HG03025 (cell line): ENCODE data around the gene ZC3H12D.
A peak's percentile ranks its signal among the peaks of the same experiment; 100 is the strongest.
"Not testable (repeated sequence)": the region's sequence is repeated elsewhere in the genome, so short reads cannot be mapped to it uniquely, and the experiment has no call there.

ENCODE experiments used
- ATAC-seq: cut with Tn5 transposase; IDR thresholded peaks from one replicate; pipeline ENCODE4 v1.9.1; 2021; ENCODE audit warnings: mild to moderate bottlenecking, moderate library complexity; ENCODE audit not compliant: unreplicated experiment, low FRiP score

Gene ZC3H12D

DNA sequence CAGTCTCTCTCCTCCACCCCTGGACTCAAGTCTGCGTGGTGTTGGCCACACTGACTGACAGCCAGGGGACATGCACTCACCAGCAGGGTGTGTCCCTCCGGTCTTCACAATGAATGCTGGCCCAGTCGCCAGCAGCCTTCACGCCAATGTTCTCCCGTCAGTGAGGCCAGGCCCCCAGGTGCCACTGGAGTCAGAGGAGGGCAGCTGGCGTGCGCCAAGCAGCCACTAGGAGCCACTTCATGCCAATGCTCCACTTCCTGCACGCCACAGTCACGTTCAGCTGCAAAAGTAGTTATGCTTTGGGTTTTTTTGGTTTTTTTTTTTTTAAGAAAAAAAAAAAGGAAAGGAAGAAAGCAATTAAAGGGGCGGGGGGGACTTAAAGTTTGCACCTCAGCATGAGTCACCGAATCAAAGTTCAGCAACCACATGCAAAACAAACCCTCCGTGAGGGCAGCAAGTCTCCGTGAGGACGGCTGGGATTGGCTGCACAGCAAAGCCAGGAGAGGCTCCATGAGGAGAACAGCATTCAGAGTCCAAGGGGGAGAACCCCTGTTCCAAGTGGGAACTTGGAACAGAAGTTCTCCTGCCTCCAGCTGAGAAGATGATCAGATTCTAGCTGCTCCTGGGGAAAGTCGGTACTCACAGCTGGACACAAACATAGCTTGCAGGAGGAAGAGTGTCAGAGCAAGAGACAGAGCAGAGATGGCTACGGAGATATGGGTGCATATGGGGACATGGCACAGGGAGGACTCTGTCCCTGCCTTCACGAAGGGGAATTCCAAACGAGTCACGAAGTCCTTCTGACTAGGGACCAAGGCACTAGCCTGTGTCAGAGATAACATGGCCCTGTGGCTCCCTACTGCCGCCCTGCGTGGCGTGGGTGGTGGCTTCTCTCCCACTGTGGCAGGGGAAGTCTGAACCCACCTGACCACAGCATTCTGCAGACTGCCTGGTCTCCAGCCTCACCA, at the start of gene ZC3H12D:
Gene ZC3H12D (minus strand): TSS at position 282 of the 968 bp plus-strand sequence. CDS start 10,471 bp downstream, outside the sequence.
- ATAC-seq = no peak

DNA sequence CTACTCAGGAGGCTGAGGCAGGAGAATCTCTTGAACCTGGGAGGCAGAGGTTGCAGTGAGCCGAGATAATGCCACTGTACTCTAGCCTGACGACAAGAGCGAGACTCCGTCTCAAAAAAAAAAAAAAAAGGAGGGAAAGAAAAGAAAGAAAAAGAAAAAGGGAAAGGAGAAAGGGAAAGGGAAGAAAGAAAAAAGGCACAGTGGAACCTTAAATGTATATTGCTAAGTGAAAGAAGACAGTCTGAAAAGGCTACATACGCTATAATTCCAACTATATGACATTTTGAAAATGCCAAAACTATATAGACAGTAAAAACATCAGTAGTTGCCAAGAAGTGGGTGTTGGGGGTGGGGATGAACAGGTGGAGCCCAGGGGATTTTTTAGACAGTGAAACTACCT, 44.8 kb upstream of the ZC3H12D start:
- no peak for ATAC-seq

DNA sequence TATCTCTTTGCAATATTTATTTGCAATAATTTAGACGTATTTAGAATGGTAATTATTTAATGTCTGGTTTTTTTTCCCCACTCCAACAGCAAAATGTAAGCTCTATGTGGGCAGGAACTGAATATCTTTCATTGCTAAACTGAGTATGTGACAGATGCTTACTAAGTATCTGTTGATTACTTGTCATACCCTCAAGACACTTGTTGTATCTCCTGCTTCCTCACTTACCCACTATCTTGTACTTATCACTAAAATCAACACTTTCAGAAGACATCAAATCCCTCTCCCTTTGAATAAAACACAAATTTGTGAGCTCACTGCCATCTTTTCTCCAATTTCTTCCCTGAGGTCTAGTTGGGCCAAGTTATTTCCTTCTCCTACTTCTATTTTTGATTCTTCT, 30.7 kb upstream of the ZC3H12D start:
- ATAC-seq = no peak

DNA sequence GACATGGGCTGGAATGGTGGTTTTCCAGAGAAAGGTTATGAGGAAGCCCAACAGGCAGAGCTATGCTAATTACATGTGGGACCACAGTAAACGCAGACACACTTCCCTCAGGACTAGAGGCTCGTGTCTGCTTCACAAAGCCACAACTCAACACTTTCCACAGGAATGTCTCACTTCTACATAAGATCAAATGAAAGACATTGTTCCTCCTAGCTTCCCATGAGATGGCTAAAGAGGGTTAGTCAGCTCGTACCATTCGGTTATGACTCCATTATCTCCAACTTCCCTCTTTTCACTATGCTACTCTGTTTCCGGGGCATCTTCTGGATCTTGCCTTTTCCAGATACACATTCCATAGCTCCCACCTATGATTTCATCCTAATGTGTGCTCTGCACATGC, 29.1 kb upstream of the ZC3H12D start:
- no peak for ATAC-seq

DNA sequence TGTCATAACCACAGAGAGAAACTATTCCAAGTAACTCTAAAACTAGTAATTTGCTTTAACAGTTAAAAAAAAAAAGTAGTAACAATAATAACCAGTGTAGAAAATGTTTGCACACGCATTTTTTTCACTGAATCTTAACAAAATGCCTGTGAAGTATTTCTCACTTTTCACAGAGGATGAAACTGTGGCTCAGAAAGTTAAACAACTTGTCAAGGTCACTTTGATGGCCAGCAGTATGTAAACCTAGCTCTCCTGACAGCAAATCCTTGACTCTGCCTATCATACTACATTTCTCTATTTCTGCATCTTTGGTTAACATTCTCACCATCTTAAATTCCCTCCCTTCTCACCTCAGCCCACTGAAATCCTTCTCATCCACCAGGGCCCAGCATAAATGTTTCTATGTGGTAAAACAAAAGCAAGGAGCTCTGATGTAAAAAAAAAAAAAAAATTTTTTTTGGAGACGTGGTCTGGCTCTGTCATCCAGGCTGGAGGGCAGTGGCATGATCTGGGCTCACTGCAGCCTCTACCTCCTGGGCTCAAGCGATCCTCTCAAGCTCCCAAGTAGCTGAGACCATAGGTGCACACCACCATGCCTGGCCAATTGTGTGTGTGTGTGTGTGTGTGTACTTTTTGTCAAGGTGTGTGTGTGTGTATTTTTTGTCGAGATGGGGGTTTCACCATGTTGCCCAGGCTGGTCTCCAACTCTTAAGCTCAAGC, 26.1 kb upstream of the ZC3H12D start:
- ATAC-seq = no peak

DNA sequence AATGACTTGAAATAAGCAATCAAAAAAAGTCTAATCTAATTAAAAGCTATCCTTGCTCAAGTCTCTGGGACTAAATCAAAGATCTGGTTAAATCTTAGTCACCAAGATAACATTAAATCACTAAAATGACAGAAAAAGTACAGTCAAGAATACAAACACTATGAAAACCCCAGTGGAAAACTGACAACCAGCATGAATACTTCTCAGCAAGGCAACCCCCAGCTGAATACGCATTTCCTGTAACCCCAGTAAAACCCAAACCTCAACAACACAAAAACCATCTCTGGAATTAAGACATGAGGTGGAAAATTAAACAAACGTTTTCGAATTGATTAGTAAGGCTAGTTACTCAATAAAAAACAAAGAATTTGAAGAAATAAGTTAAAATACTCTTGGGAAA, 23.7 kb upstream of the ZC3H12D start:
- no peak for ATAC-seq

DNA sequence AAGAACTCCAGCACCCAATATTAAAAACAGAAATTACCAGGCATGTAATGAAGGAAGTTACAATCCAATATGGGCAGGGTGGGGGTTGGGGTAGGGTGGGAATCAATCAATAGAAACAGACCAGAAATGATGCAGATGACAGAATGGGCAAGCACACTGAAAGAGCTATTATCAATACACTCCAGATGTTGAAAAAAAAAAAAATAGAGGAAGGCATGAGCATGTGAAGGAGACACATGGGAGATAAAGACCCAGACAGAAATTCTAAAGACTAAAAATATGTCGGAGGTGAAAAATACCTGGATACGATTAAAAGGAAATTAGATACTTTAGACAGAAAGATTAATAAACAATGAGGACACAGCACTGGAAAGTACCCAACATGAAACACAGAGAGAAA, 19.1 kb upstream of the ZC3H12D start:
- ATAC-seq = no peak

DNA sequence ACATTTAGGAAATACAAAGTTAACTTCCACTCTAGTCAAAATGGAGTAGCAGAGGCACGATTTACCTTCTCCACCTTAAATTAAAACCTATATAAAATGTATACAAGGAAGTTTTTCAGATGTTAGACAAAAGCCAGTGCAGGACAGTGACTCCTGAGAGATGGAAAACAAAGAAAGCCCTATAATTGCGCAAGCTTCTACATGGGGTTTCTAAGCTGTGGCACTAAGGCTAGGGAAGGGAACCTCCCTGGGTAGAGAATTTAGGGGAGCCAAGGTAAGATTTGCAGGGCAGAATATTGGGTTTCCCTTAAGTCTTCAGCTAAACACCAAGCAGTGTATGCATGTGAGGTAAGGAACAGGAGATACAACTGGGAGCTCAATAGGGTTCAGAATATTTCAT, 18.5 kb upstream of the ZC3H12D start:
- no peak for ATAC-seq

DNA sequence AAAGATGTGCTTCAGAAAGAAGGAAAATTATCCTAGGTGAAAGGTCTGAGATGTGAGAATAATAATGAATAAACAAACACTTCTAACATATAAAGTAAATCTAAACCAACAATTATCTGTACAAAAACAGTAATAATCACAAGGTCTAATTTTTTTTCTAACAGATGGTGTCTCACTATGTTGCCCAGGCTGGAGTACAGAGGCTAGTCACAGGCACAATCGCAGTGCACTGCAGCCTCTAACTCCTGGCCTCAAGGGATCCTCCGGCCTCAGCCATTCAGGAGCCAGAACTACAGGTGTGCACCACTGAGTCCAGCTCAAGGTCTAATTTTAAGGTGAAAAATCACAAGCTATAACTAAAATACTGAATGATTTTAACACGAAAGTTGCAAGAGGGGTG, 17.0 kb upstream of the ZC3H12D start:
- ATAC-seq = no peak

DNA sequence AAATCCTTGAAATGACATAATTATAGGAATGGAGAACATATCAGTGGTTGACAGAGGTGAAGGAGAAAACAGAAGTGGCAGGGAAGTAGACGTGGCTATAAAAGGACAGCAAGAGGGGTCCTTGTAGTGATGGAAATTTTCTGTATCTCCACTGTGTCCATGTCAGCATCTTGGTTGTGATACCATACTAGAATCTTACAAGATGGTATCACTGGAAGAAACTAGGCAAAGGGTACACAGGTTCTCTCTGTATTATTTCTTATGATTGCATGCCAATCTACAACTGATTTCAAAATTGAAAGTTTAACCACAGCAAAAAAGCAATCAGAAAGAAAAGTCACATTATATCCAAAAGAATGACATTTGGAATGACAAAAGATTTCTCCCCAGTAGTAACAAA, 16.4 kb upstream of the ZC3H12D start:
- ATAC-seq = no peak

DNA sequence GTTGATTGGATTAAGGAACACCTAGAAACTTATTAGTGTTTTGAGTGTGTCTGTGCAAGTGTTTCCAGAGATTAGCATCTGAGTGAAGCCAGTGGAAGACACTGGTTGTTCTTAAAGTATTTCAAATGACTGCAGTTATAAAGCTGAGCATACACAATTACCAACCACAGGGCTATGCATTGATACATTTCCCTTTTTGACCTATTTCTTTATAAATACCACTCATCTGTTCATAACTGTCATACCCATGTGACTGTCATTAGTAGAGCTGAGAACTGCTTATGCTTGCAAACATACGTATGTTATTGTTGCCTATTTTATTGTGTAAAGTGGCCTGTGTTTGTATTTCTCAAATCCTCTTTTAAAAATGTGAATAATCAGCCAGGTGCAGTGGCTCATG, 15.3 kb upstream of the ZC3H12D start:
- no peak for ATAC-seq

DNA sequence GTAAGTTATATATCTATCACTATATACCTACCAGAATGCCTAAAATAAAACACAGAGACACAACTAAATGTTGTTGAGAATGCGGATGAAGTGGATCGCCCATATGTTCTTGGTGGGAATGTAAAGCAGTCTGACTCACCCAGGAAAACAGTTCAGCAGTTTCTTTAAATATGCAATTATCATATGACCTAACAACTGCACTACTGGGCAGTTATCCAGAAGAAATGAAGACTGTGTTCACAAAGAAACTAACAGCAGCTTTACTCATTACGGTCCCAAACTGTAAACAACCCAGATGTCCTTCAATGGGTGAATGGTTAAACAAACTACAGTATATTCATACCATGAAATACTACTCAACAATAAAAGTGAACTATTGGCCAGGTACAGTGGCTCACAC, 14.3 kb upstream of the ZC3H12D start:
- no peak for ATAC-seq

DNA sequence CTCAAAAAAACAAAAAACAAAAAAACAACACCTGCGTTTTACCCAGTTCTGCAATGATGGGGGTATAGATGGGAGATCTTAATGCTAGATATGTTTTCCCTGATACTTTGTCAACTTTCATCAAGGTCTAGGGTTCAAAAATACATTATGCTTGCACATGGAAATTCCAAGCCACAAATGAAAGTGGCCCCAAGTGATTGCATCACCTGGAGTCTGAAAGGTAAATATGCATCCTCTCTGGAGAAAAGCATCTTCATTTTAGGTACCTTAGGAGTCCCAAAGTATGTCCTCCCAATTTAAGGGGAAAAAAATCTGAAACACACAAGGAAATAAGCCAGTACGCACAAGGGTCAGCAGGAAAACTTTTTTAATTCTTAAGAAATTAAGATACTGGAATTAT, 12.6 kb upstream of the ZC3H12D start:
- no peak for ATAC-seq

DNA sequence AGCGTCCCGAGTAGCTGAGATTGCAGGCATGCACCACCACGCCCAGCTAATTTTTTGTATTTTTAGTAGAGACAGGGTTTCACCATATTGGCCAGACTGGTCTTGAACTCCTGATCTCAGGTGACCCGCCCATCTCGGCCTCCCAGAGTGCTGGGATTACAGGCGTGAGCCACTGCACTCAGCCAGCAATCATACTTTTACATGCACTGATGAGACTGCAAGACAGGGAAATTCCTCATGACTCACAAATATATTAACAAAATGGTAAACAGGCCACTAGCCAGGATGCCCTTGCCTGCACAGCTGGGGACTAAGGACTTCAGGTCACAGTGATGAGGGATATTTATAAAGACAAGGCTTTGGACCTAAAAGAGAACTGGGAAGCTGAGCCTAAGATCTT, 11.8 kb upstream of the ZC3H12D start:
- not testable (repeated sequence) for ATAC-seq

DNA sequence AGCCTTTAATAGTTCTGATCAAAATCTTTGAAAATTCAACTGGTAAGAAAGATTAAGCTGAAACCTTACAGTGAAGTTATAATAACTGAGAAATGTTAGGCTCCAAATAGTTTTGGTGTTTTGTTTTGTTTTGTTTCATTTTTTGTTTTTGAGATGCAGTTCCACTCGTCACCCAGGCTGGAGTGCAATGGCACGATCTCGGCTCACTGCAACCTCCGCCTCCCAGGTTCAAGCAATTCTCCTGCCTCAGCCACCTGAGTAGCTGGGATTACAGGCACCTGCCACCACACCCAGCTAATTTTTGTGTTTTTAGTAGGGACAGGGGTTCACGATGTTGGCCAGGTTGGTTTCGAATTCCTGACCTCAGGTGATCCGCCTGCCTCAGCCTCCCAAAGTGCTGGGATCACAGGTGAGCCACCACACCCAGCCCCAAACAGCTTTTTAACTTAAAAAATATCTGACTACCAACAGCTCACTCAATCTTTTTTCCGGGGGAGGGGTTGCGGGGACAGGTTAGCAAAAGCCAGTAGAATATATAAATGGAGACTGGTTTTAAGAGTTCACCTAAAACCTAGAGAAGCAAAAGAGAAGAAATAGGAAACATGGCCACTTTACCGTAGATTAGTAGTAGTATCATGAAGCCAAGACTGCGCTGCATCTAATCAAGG, 10.7 kb upstream of the ZC3H12D start:
- ATAC-seq = not testable (repeated sequence)

DNA sequence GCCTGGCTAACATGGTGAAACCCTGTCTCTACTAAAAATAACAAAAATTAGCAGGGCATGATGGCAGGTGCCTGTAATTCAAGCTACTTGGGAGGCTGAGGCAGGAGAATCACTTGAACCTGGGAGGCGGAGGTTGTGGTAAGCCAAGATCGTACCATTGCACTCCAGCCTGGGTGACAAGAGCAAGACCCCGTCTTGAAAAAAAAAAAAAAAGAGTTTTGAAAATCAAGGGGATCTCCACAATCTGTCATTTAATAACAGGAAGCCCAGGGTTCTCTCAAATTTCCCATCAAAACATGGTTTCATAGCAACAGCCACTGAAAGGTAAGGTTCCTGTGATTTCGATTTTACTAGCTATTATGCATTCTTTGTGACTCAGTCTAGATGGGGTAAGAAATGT, 10.0 kb upstream of the ZC3H12D start:
- ATAC-seq = peak; percentile 59

DNA sequence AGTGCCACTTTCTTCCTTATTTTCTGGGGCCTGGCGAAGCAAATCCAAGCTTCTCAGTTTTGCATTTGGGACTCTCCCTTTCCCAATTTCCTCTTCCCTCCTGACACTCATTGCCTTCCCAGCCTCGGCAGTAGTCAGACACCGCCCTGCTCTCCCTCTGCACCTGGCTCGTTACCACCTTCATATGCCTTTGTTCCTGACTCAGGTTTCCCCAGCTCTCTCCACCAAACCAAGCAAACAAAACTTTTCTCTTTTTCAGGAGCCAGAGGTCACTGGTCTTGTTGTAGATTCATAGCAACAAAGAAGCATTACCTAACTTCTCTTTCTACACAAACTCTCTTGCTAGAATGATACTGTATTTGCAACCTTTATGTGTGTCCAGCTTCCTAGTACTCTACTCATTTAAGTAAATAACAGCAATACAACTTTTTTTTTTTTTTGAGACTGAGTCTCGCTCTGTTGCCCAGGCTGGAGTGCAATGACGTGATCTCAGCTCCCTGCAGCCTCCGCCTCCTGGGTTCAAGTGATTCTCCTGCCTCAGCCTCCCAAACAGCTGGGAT, 9.0 kb upstream of the ZC3H12D start:
- no peak for ATAC-seq

DNA sequence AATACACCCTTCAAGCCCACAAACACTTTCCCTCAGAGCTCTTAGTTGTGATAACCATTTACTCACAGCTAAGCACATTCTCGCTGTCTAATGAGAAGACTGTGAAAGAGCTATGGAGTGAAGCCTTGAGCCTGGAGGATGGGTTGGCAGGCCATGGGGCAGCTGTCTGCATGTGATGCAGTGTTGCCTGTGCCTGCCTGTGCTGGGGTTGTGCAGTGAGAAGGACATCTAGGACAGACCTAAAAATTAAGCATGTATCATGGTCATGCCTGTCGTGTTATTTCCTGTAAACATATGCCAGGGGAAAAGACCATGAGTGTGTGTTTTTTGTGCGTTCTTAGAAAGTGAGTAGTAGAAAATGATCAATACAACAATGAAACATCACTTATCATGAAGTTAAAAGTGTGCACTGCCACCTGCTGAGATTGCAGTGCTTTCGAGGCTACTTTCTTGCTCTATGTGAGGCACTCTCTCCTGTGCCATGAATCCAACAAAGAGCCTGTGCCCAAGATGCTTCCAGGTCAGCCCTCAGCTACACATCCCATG, 8.1 kb upstream of the ZC3H12D start:
- no peak for ATAC-seq

DNA sequence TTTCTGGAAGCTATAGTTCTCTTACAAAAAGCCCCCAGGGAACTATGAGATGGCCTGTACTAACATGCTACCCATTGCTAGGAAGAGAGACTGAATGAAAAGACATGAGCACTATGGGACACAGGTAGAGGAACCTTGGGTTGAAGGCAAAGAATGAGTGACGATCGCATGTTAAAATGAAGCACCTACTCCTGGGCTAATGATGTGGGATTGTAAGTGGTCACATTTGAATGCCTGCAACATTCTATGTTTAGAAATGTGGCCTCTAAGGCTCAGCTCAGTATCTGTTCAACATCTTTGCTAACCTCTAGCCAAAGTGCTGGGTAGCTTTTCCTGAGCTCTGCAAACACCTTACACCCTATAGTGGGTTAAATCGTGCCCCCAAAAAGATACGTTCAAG, 5.2 kb upstream of the ZC3H12D start:
- no peak for ATAC-seq

DNA sequence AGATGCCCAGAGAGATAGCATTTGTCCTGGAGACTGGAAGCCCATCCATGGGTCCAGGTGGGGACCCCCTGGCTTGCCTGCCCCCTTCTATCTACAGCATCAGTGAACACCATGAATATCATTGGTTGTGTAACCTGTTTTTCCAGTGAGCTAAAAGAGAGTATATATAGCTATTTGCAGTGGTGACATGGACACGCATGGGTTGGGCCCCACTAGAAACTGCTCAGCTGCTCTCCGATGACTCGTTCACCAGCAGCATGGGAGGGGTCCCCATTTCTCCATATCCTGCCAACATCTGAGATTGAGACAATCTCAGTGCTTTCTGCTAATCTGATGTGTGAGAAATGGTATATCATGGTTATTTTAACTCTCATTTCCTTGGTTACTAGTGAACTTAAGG, 4.0 kb upstream of the ZC3H12D start:
- no peak for ATAC-seq

DNA sequence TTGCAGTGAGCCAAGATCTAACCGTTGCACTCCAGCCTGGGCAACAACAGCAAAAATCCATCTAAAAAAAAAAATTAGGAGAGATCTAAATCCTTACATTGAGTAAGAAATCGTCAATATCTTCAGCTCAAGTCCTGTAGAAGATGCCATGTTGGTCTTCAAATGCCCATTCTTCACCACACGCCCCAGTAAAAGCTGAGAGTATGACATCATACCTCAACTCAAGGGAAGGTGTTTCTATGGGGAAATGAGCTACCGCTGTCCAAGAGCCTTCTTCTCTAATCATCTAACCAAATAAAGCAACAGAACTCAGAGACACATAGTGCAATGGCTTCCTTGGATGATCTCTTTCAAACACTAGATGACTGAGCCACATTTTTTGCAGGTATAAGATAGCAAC, 2.5 kb upstream of the ZC3H12D start:
- no peak for ATAC-seq
